Colonic mucosa (tissue), 4 donors: Measurements from ENCODE around the gene C5orf63. TPM values are rescaled to one million over a fixed set of nuclear protein-coding genes. Genes with fewer than 3 reads are reported as not detected.

Source experiments
- DNase-seq: peaks from one replicate; pipeline ENCODE4 v3.0.0-alpha.2; 2020
- H3K27ac ChIP-seq: fragments of 200-600 bp; one replicate; pipeline ENCODE4 v1.8.0; 2021
- H3K27me3 ChIP-seq: fragments of 200-600 bp; one replicate; pipeline ENCODE4 v1.8.0; 2021
- H3K36me3 ChIP-seq: fragments of 200-600 bp; one replicate; pipeline ENCODE4 v1.8.0; 2021
- H3K4me1 ChIP-seq: fragments of 200-600 bp; one replicate; pipeline ENCODE4 v1.8.0; 2021; ENCODE audit warnings: mild to moderate bottlenecking
- H3K4me3 ChIP-seq: fragments of 200-600 bp; one replicate; pipeline ENCODE4 v1.8.0; 2021
- H3K9ac ChIP-seq, 2 donors: one replicate each; pipeline ENCODE4 v1.7.0; 2013; ENCODE audit warnings: control low read depth in 2 of 2, low read depth in 2 of 2, low read length in 2 of 2
- H3K9me3 ChIP-seq: fragments of 200-600 bp; one replicate; pipeline ENCODE4 v1.8.0; 2021
- CTCF ChIP-seq: fragments of 200-600 bp; IDR thresholded peaks from one replicate; pipeline ENCODE4 v1.8.0; 2022; ENCODE audit warnings: antibody characterized with exemption, mild to moderate bottlenecking
- intact Hi-C: fragments of 100-400 bp; cut with DNase I; formaldehyde crosslinking; loops from one replicate; pipeline ENCODE4 v1.14.1; 2022
- total RNA-seq, 2 donors: library from RNA; stranded (reverse); fragmentation: NEBNext Ultra II Directional in 1 of 2; extraction: Animal tissue kit (Norgen Biotek cat#: 25700) in 1 of 2; gene quantifications; one replicate each; pipeline ENCODE4 v1.2.1, GENCODE V29; 2021
- donor health status: healthy.
- donor health status: DM: no; HTN: no; CAD: no.
- donor health status: DM: no; HTN: no; CAD: no.

Gene C5orf63
- total RNA-seq, 2 donors from 2014 or later: 10.3 to 12.2 TPM

- Histone ChIP-seq H3K36me3 (no peaks in the 10 kb centered on the region), H3K4me1 (no peaks in the 10 kb centered on the region), H3K9ac (no peak overlapping the region), H3K4me3 (no peak overlapping the region), H3K27me3 (no peaks in the 10 kb centered on the region), H3K27ac (no peak overlapping the region), H3K9me3 (no peaks in the 10 kb centered on the region)
- intact Hi-C loops: no loop called here
- DNase-seq: no peak
- TF ChIP-seq CTCF: no peak
Observed at GRCh38 chr5:127042593-127042992, 30.7 kb downstream of the C5orf63 start.

GRCh38 chr5:127041571-127041970, 31.7 kb downstream of the C5orf63 start:
- H3K36me3 ChIP-seq: no peaks in the 10 kb centered on the region
- DNase-seq: no peak
- no peaks in the 10 kb centered on the region for H3K4me1 ChIP-seq
- no peaks in the 10 kb centered on the region for H3K9me3 ChIP-seq
- H3K27ac ChIP-seq: peak overlapping the region; percentile 91
- TF ChIP-seq CTCF: no peak
- no peaks in the 10 kb centered on the region for H3K27me3 ChIP-seq
- no peak overlapping the region for H3K4me3 ChIP-seq
- intact Hi-C loops: no loop called here
- peak overlapping the region in 1 of 2 donors; percentile 86 for H3K9ac ChIP-seq

- H3K4me3 ChIP-seq: no peak overlapping the region
- no peaks in the 10 kb centered on the region for H3K4me1 ChIP-seq
- no peaks in the 10 kb centered on the region for H3K27me3 ChIP-seq
- no peak for TF ChIP-seq CTCF
- intact Hi-C loops: no loop called here
- H3K9me3 ChIP-seq: no peaks in the 10 kb centered on the region
- no peaks in the 10 kb centered on the region for H3K36me3 ChIP-seq
- DNase-seq: peak; percentile 81
- peak overlapping the region in 1 of 2 donors; percentile 86 for H3K9ac ChIP-seq
- peak overlapping the region; percentile 91 for H3K27ac ChIP-seq
Observed at GRCh38 chr5:127040796-127041520, 32.3 kb downstream of the C5orf63 start.

- no peaks in the 10 kb centered on the region for H3K27me3 ChIP-seq
- no peaks in the 10 kb centered on the region for H3K4me1 ChIP-seq
- no peak for TF ChIP-seq CTCF
- H3K4me3 ChIP-seq: no peak overlapping the region
- intact Hi-C loops: no loop called here
- peak; percentile 19 for DNase-seq
- H3K36me3 ChIP-seq: no peaks in the 10 kb centered on the region
- H3K9me3 ChIP-seq: no peaks in the 10 kb centered on the region
- no peak overlapping the region for H3K9ac ChIP-seq
- H3K27ac ChIP-seq: no peak overlapping the region
Observed at GRCh38 chr5:127038550-127038949, 34.8 kb downstream of the C5orf63 start.

GRCh38 chr5:127031863-127032232, 41.5 kb downstream of the C5orf63 start:
- no peaks in the 10 kb centered on the region for H3K36me3 ChIP-seq
- H3K27me3 ChIP-seq: no peaks in the 10 kb centered on the region
- H3K4me1 ChIP-seq: no peaks in the 10 kb centered on the region
- no peak overlapping the region for H3K4me3 ChIP-seq
- no peak overlapping the region for H3K27ac ChIP-seq
- DNase-seq: no peak
- H3K9ac ChIP-seq: no peak overlapping the region
- intact Hi-C loops: no loop called here
- no peaks in the 10 kb centered on the region for H3K9me3 ChIP-seq
- no peak for TF ChIP-seq CTCF
